NCI-H1092 treated with DMSO at 0.1 percent for 48 hours (cell line): ENCODE measurements around the gene OR51L1.

Experiments
- DNase-seq: peaks from one replicate; lab custom pipeline; 2025; lab: John Stamatoyannopoulos, UW

The OR51L1 gene

DNA sequence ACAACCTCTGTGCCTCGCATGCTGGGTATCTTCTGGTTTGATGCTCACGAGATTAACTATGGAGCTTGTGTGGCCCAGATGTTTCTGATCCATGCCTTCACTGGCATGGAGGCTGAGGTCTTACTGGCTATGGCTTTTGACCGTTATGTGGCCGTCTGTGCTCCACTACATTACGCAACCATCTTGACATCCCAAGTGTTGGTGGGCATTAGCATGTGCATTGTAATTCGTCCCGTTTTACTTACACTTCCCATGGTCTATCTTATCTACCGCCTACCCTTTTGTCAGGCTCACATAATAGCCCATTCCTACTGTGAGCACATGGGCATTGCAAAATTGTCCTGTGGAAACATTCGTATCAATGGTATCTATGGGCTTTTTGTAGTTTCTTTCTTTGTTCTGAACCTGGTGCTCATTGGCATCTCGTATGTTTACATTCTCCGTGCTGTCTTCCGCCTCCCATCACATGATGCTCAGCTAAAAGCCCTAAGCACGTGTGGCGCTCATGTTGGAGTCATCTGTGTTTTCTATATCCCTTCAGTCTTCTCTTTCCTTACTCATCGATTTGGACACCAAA lies 52.2 kb downstream of the OR51L1 start:
- no peak for DNase-seq
